Progenitor cell of endocrine pancreas (in vitro differentiated cells): Measurements from ENCODE around the gene NFS1. TPM values are rescaled to one million over a fixed set of nuclear protein-coding genes. Genes with fewer than 3 reads are reported as not detected.
A peak's percentile ranks its signal among the peaks of the same experiment; 100 is the strongest.

ENCODE experiments used
- DNase-seq: peaks from one replicate; pipeline ENCODE4 v3.0.0; 2021; ENCODE audit warnings: low spot score; ENCODE audit not compliant: unreplicated experiment
- H3K27ac Mint-ChIP-seq: 2 replicates; pipeline ENCODE4 v1.8.0; 2021; ENCODE audit warnings: mild to moderate bottlenecking, moderate library complexity, mixed read lengths
- H3K27me3 Mint-ChIP-seq: 2 replicates; pipeline ENCODE4 v1.8.0; 2021; ENCODE audit warnings: mixed read lengths
- H3K36me3 Mint-ChIP-seq: 2 replicates; pipeline ENCODE4 v1.8.0; 2022; ENCODE audit warnings: mixed read lengths; ENCODE audit not compliant: insufficient read depth
- H3K4me1 Mint-ChIP-seq: 2 replicates; pipeline ENCODE4 v1.8.0; 2021; ENCODE audit warnings: low read depth, mixed read lengths
- H3K4me3 Mint-ChIP-seq: 2 replicates; pipeline ENCODE4 v1.8.0; 2021; ENCODE audit warnings: low read depth, mild to moderate bottlenecking, moderate library complexity, mixed read lengths
- H3K9me3 Mint-ChIP-seq: 2 replicates; pipeline ENCODE4 v1.8.0; 2021; ENCODE audit warnings: low read depth, mixed read lengths
- total RNA-seq: library from RNA; stranded (reverse); gene quantifications from 2 replicates; pipeline ENCODE4 v1.2.1, GENCODE V29; 2021
- TF ChIP-seq, protein P1 (sequence below): fragments of 200-600 bp; sonication (generic); IDR thresholded peaks from one replicate; pipeline ENCODE4 v1.5.0; 2021; ENCODE audit warnings: antibody characterized with exemption, mild to moderate bottlenecking; ENCODE audit not compliant: unreplicated experiment

The NFS1 gene
- total RNA-seq, 1 donor from 2014 or later = 13.7 TPM

DNA sequence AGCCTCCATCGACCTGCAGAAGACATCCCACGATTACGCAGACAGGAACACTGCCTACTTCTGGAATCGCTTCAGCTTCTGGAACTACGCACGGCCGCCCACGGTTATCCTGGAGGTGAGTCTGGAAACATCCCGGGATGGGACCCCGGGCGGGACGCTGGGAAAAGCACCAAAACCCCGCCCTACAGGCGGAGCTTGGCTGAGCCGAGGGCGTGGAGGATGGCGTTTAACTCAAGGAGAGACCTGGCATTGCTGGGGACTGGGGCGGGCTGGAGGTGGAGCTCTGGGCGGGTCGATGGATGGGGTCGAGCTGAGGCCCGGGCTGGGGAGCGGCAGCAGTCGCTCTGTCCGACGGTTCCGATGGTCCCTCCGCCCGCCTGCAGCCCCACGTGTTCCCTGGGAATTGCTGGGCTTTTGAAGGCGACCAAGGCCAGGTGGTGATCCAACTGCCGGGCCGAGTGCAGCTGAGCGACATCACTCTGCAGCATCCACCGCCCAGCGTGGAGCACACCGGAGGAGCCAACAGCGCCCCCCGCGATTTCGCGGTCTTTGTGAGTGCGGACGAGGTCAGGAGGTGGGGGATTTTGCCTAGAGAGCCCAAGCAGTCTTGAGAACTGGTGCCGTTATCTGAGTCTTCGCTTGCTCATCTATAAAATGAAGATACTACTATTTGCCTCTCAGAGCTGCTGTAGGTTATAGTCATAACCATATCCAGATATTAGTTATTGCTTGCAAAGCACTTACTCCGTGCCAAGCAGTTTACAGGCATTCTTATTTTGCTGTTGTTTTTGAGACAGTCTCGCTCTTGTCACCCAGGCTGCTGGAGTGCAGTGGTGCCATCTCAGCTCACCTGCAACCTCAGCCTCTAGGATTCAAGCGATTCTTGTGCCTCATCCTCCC is 79.7 kb downstream of the NFS1 start:
- TF ChIP-seq, protein P1, sequence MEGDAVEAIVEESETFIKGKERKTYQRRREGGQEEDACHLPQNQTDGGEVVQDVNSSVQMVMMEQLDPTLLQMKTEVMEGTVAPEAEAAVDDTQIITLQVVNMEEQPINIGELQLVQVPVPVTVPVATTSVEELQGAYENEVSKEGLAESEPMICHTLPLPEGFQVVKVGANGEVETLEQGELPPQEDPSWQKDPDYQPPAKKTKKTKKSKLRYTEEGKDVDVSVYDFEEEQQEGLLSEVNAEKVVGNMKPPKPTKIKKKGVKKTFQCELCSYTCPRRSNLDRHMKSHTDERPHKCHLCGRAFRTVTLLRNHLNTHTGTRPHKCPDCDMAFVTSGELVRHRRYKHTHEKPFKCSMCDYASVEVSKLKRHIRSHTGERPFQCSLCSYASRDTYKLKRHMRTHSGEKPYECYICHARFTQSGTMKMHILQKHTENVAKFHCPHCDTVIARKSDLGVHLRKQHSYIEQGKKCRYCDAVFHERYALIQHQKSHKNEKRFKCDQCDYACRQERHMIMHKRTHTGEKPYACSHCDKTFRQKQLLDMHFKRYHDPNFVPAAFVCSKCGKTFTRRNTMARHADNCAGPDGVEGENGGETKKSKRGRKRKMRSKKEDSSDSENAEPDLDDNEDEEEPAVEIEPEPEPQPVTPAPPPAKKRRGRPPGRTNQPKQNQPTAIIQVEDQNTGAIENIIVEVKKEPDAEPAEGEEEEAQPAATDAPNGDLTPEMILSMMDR = peak; percentile 72
- Mint-ChIP-seq H3K4me1 (peaks cover 6% of the 10 kb centered on the region), H3K27ac (peak overlapping the region; percentile 45), H3K36me3 (peaks cover 5% of the 10 kb centered on the region), H3K9me3 (no peaks in the 10 kb centered on the region), H3K4me3 (peak overlapping the region; percentile 75), H3K27me3 (peaks cover 21% of the 10 kb centered on the region)
- peak; percentile 60 for DNase-seq

- no peak overlapping the region for H3K27ac Mint-ChIP-seq
- H3K4me3 Mint-ChIP-seq = peak overlapping the region; percentile 70
- peaks cover 6% of the 10 kb centered on the region for H3K4me1 Mint-ChIP-seq
- DNase-seq = no peak
- H3K27me3 Mint-ChIP-seq = peaks cover 28% of the 10 kb centered on the region
- no peaks in the 10 kb centered on the region for H3K9me3 Mint-ChIP-seq
- peaks cover 5% of the 10 kb centered on the region for H3K36me3 Mint-ChIP-seq
- TF ChIP-seq, protein P1 = no peak
Measured at GRCh38 chr20:35618263-35619131, 80.7 kb downstream of the NFS1 start.

Other genes starting within 250 kb of the NFS1 start
- gene CEP250, start 243.8 kb downstream of the NFS1 start, total RNA-seq = 73.2 and 76.9 TPM in 2 replicates
- not detected in 2 replicates for gene C20orf173, start 169.7 kb downstream of the NFS1 start, total RNA-seq
- 286 and 290 TPM in 2 replicates for gene ERGIC3, start 157.3 kb downstream of the NFS1 start, total RNA-seq
- gene SPAG4, start 83.5 kb downstream of the NFS1 start, total RNA-seq = 1.1 and 2.5 TPM in 2 replicates
- gene CPNE1, start 34.5 kb downstream of the NFS1 start, total RNA-seq = 293 and 298 TPM in 2 replicates
- gene RBM12, start 34.5 kb downstream of the NFS1 start, total RNA-seq = 157 and 161 TPM in 2 replicates
- gene ROMO1, start 53 bp upstream of the NFS1 start, total RNA-seq = 129 and 140 TPM in 2 replicates
- 491 and 515 TPM in 2 replicates for gene RBM39, start 42.9 kb upstream of the NFS1 start, total RNA-seq
- 37.1 and 42.2 TPM in 2 replicates for gene PHF20, start 72.7 kb upstream of the NFS1 start, total RNA-seq